A549 (cell line): ENCODE data around the gene LHFPL2. TPM values are rescaled to one million over a fixed set of nuclear protein-coding genes. Genes with fewer than 3 reads are reported as not detected.
A peak's percentile ranks its signal among the peaks of the same experiment; 100 is the strongest.

Experiments
- ATAC-seq, 2 experiments: fragments of 200-7000 bp in 1 of 2; fragments of >200 bp in 1 of 2; cut with Nextera tagmentation in 1 of 2; cut with Tn5 transposase in 1 of 2; 3 replicates each; pipeline versions ENCODE4 v1.8.0 to v1.9.1; 2018 to 2020; ENCODE audit warnings: mild to moderate bottlenecking in 1 of 2, moderate library complexity in 1 of 2
- CTCF ChIA-PET: fragments of 300-600 bp; sonication (Branson Sonifier 250); formaldehyde crosslinking; extraction: SDS; loops from one replicate; lab custom pipeline; 2021; ENCODE audit warnings: antibody characterized with exemption, inconsistent platforms; lab: Yijun Ruan, JAX
- POLR2A ChIA-PET: fragments of 350-600 bp; formaldehyde crosslinking; extraction: SDS; loops from one replicate; lab custom pipeline; 2021; ENCODE audit warnings: antibody characterized with exemption, inconsistent platforms; lab: Yijun Ruan, JAX
- DNase-seq, 2 experiments: peaks; one replicate each; pipeline versions ENCODE4 v3.0.0 to v3.0.0-alpha.2; 2011 to 2016; ENCODE audit warnings: low read depth in 1 of 2, low spot score in 1 of 2
- FAIRE-seq: peaks from 2 replicates; lab custom pipeline; 2011; peaks lifted over from hg19 to GRCh38; lab: Jason Lieb, UNC
- H3K27ac ChIP-seq, 2 experiments: fragments of >200 bp; sonication (Bioruptor Twin); formaldehyde crosslinking; 3 replicates each; pipeline ENCODE4 v1.5.1; 2016 to 2017
- H3K4me1 ChIP-seq: fragments of >200 bp; sonication (Bioruptor Twin); formaldehyde crosslinking; 3 replicates; pipeline ENCODE4 v1.6.1; 2016
- H3K4me2 ChIP-seq: fragments of >200 bp; sonication (Bioruptor Twin); formaldehyde crosslinking; 3 replicates; pipeline ENCODE4 v1.6.1; 2016
- H3K4me3 ChIP-seq: fragments of >200 bp; sonication (Bioruptor Twin); formaldehyde crosslinking; 3 replicates; pipeline ENCODE4 v1.5.1; 2016
- H3K9me3 ChIP-seq: fragments of >200 bp; sonication (Bioruptor Twin); formaldehyde crosslinking; 3 replicates; pipeline ENCODE4 v1.6.1; 2016
- CBX8 ChIP-seq: fragments of 200-600 bp; sonication (generic); IDR thresholded peaks from 2 replicates; pipeline ENCODE4 v1.6.1; 2016
- CHD2 ChIP-seq: fragments of 150-350 bp; IDR thresholded peaks from 2 replicates; pipeline ENCODE4 v1.6.1; 2014; ENCODE audit warnings: low read length; ENCODE audit not compliant: partially characterized antibody
- ESRRA ChIP-seq: fragments of 150-350 bp; IDR thresholded peaks from 2 replicates; pipeline ENCODE4 v1.6.1; 2014; ENCODE audit warnings: mild to moderate bottlenecking, low read length, borderline replicate concordance
- GATA3 ChIP-seq: IDR thresholded peaks from 2 replicates; pipeline ENCODE4 v1.6.1; 2012; ENCODE audit warnings: borderline replicate concordance
- HOXA7 ChIP-seq: fragments of 250-450 bp; sonication (Bioruptor Pico); IDR thresholded peaks from 2 replicates; pipeline ENCODE4 v1.5.0; 2020; ENCODE audit warnings: mild to moderate bottlenecking, moderate library complexity
- JUNB ChIP-seq: fragments of >200 bp; sonication (Bioruptor Twin); formaldehyde crosslinking; IDR thresholded peaks from 2 replicates; pipeline ENCODE4 v1.6.1; 2016
- KDM1A ChIP-seq: fragments of 200-600 bp; sonication (generic); IDR thresholded peaks from 2 replicates; pipeline ENCODE4 v1.6.1; 2016; ENCODE audit warnings: low read depth, mild to moderate bottlenecking
- MYC ChIP-seq: IDR thresholded peaks from 2 replicates; pipeline ENCODE4 v1.6.1; 2012; ENCODE audit warnings: mild to moderate bottlenecking, inconsistent platforms, low read length, improper control_type of control experiment, borderline replicate concordance
- NFE2L2 ChIP-seq: fragments of 150-350 bp; conservative IDR thresholded peaks from 2 replicates; pipeline ENCODE4 v1.6.1; 2014; ENCODE audit warnings: low read length
- POLR2A ChIP-seq: IDR thresholded peaks from 2 replicates; pipeline ENCODE4 v1.6.1; 2012; ENCODE audit warnings: mild to moderate bottlenecking, low read length
- SREBF2 ChIP-seq: fragments of 450-650 bp; IDR thresholded peaks from 2 replicates; pipeline ENCODE4 v1.6.1; 2014; ENCODE audit warnings: mild to moderate bottlenecking, moderate library complexity
- TFCP2L1 ChIP-seq: fragments of 250-450 bp; sonication (Bioruptor Pico); IDR thresholded peaks from 2 replicates; pipeline ENCODE4 v1.5.0; 2021; ENCODE audit warnings: mild to moderate bottlenecking
- ZFP36 ChIP-seq: fragments of 450-650 bp; IDR thresholded peaks from 2 replicates; pipeline ENCODE4 v1.6.1; 2014; ENCODE audit warnings: borderline replicate concordance; ENCODE audit not compliant: partially characterized antibody
- ZSCAN20 ChIP-seq: fragments of 250-450 bp; sonication (Bioruptor Pico); IDR thresholded peaks from 2 replicates; pipeline ENCODE4 v1.8.0; 2022; ENCODE audit warnings: mild to moderate bottlenecking, moderate library complexity
- WGBS: methylation state at CpG from one replicate; pipeline ENCODE4 v1.1.6; 2017; ENCODE audit errors: missing lambda C conversion rate; 5-methylcytosine and 5-hydroxymethylcytosine counted together
- polyA plus RNA-seq, 4 experiments: library from polyadenylated mRNA; depleted of rRNA in 3 of 4; stranded (reverse); fragments of >200 nt; fragmentation: RNase III in 1 of 4; extraction: RNeasy Plus Mini Kit Qiagen cat#74134 plus additional on column Dnase treatment in 1 of 4; gene quantifications; 2 replicates in 3 of 4; 3 replicates in 1 of 4; pipeline ENCODE4 v1.2.3, GENCODE V29; 2011 to 2017
- TF ChIP-seq, protein P1 (sequence below): IDR thresholded peaks from 2 replicates; pipeline ENCODE4 v1.6.1; 2012; ENCODE audit warnings: low read depth, borderline replicate concordance
- TF ChIP-seq, protein P2 (sequence below): fragments of >200 bp; sonication (Bioruptor Twin); formaldehyde crosslinking; IDR thresholded peaks from 3 replicates; pipeline ENCODE4 v1.6.1; 2016
- TF ChIP-seq, protein P3 (sequence below): IDR thresholded peaks from 2 replicates; pipeline ENCODE4 v1.6.1; 2012
- TF ChIP-seq, protein P4 (sequence below): fragments of >200 bp; sonication (Bioruptor Twin); formaldehyde crosslinking; IDR thresholded peaks from 3 replicates; pipeline ENCODE4 v1.5.1; 2016

LHFPL2 gene
- polyA plus RNA-seq, 2 of the 4 experiments (the other 2 are of a cell fraction), result 24.9 to 41.7 TPM

DNA sequence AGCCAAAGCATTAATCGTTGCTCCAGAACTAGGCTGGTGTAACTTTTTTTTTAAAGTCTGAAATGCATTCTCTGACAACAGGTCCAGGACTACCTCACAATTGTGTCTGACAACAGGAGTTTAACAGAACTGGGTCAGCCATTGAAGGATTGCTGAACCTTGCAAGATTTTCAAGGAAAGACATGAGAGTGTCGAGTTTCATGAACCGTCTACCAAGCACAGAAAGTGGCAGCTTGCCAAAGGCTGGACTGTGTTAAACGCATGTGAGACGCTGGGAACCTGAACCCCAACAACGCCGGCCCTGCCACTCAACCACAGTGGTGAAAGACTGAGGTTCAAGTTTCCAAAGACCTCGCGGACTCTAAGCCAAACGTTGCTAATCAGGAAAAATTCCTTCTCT is 79.1 kb downstream of the LHFPL2 start (continued):
- no peak for TF ChIP-seq KDM1A
- TF ChIP-seq, protein P1, sequence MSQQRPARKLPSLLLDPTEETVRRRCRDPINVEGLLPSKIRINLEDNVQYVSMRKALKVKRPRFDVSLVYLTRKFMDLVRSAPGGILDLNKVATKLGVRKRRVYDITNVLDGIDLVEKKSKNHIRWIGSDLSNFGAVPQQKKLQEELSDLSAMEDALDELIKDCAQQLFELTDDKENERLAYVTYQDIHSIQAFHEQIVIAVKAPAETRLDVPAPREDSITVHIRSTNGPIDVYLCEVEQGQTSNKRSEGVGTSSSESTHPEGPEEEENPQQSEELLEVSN, result no peak
- TF ChIP-seq, protein P2, sequence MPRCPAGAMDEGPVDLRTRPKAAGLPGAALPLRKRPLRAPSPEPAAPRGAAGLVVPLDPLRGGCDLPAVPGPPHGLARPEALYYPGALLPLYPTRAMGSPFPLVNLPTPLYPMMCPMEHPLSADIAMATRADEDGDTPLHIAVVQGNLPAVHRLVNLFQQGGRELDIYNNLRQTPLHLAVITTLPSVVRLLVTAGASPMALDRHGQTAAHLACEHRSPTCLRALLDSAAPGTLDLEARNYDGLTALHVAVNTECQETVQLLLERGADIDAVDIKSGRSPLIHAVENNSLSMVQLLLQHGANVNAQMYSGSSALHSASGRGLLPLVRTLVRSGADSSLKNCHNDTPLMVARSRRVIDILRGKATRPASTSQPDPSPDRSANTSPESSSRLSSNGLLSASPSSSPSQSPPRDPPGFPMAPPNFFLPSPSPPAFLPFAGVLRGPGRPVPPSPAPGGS, result no peak
- TF ChIP-seq CHD2, result no peak
- TF ChIP-seq, all 56 proteins: peak for 0

DNA sequence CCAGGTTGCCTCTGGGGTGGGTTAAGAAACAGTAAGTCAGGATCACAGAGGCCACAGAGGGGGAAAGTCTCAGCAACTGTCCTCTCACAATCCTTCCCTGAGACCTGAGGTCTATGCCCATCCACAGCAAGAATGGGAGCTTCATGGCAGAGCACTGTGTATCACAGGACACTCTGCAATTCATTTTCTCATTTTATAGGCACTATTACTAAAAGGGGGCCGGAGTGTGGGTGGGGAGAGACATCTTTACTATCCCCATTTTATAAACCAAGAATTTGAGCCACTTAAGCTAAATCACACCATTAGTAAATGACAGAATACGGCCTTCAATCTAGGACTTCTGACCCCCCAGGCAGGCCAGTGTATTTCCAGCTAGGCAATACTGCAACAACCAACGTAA is 79.9 kb downstream of the LHFPL2 start:
- POLR2A ChIA-PET, result no interaction called here
- Histone ChIP-seq H3K4me2 (no peak overlapping the region), H3K27ac (peak overlapping the region in 1 of 2 experiments; percentile 39; a peak in 2 of 6 replicates), H3K4me1 (peaks cover 44% of the 10 kb centered on the region), H3K4me3 (no peak overlapping the region), H3K9me3 (0 out of 3 replicates have a peak, but pooled peaks cover 5% of the 10 kb centered on the region)
- DNase-seq, result no peak
- peak in 1 of 2 experiments; percentile 41; a peak in 2 of 6 replicates for ATAC-seq
- TF ChIP-seq ZFP36 (no peak), NFE2L2 (no peak)
- FAIRE-seq, result no peak
- 87% methylated on average over 3 of the region's 3 CpGs for WGBS
- CTCF ChIA-PET, result interaction anchor here (0.6 to 1.6 kb wide), 8 partner anchors 11 to 397 kb away, joined by 3 to 6 read pairs (median 3); no protein-coding TSS in a partner anchor

DNA sequence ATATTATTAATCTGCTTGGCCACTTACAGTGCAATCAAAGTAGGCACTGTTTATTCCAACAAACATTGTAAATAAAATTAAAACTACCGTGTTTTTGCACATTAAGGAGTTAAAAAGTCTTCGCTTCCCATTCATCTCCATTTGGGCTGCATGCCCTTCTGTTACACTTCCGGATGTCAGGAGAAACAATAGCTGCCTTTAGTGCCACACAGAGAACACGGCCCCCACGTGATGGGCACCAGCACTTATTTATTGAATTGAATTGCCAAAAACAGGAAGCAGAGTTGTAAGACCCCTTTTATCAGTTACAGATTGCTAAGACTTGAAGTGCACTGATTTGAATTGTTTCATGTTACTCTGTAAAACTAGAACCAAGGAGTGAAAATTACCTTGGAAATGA is 80.4 kb downstream of the LHFPL2 start:
- DNase-seq, result no peak
- H3K27ac ChIP-seq, result peak overlapping the region in 1 of 2 experiments; percentile 39; a peak in 2 of 6 replicates
- 91% methylated on average over 5 of the region's 5 CpGs for WGBS
- 0 out of 3 replicates have a peak, but pooled peaks cover 5% of the 10 kb centered on the region for H3K9me3 ChIP-seq
- ChIA-PET POLR2A (no interaction called here), CTCF (interaction anchor here (0.6 to 1.2 kb wide), 5 partner anchors 26 to 397 kb away, joined by 3 to 6 read pairs (median 3); no protein-coding TSS in a partner anchor)
- no peak for TF ChIP-seq KDM1A
- TF ChIP-seq HOXA7, result no peak
- no peak for TF ChIP-seq TFCP2L1
- TF ChIP-seq JUNB, result no peak
- no peak for TF ChIP-seq ZSCAN20 (CRISPR knock-in tag)
- ATAC-seq, result no peak
- no peak overlapping the region for H3K4me2 ChIP-seq
- H3K4me1 ChIP-seq, result peaks cover 44% of the 10 kb centered on the region
- FAIRE-seq, result no peak
- no peak overlapping the region for H3K4me3 ChIP-seq

DNA sequence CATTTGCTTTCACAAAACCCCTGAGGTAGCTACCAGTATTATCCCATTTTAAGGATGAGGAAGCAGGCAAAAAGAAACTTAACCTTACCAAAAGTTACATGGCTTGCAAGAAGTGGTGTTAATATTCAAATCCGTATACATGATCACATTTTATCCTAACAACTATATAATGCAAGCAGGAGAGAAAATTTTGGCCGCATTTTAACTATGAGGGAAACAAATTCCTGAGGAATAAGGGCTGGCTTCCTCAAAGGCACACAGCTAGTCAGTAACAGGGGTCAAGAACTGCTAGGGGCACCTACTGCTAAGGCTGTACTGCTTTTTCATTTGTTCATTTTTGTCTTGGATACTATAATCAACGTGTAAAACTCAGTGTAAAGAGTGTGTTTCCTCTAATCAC is 81.0 kb downstream of the LHFPL2 start:
- TF ChIP-seq CBX8 (no peak), POLR2A (no peak), JUNB (no peak), SREBF2 (no peak), ESRRA (no peak), NFE2L2 (no peak), GATA3 (no peak), MYC (no peak), KDM1A (no peak)
- TF ChIP-seq, protein P3, sequence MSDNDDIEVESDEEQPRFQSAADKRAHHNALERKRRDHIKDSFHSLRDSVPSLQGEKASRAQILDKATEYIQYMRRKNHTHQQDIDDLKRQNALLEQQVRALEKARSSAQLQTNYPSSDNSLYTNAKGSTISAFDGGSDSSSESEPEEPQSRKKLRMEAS, result no peak
- TF ChIP-seq, protein P4, sequence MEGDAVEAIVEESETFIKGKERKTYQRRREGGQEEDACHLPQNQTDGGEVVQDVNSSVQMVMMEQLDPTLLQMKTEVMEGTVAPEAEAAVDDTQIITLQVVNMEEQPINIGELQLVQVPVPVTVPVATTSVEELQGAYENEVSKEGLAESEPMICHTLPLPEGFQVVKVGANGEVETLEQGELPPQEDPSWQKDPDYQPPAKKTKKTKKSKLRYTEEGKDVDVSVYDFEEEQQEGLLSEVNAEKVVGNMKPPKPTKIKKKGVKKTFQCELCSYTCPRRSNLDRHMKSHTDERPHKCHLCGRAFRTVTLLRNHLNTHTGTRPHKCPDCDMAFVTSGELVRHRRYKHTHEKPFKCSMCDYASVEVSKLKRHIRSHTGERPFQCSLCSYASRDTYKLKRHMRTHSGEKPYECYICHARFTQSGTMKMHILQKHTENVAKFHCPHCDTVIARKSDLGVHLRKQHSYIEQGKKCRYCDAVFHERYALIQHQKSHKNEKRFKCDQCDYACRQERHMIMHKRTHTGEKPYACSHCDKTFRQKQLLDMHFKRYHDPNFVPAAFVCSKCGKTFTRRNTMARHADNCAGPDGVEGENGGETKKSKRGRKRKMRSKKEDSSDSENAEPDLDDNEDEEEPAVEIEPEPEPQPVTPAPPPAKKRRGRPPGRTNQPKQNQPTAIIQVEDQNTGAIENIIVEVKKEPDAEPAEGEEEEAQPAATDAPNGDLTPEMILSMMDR, result no peak
- Histone ChIP-seq H3K27ac (no peak overlapping the region), H3K4me3 (no peak overlapping the region), H3K4me2 (no peak overlapping the region), H3K4me1 (peaks cover 44% of the 10 kb centered on the region), H3K9me3 (0 out of 3 replicates have a peak, but pooled peaks cover 5% of the 10 kb centered on the region)
- 81% methylated on average over 3 of the region's 3 CpGs for WGBS
- no peak for ATAC-seq
- CTCF ChIA-PET, result interaction anchor here (1.0 to 1.2 kb wide), 5 partner anchors 26 to 398 kb away, joined by 3 to 4 read pairs (median 3); no protein-coding TSS in a partner anchor
- POLR2A ChIA-PET, result no interaction called here
- FAIRE-seq, result no peak
- DNase-seq, result no peak
